ENCODE data around the gene SLFNL1. TPM values are rescaled to one million over a fixed set of nuclear protein-coding genes. Genes with fewer than 3 reads are reported as not detected.

SLFNL1 gene
- total RNA-seq, result 1 to 10 TPM; 1.2 to 1.6 TPM
- polyA plus RNA-seq, result under 1 TPM in 1 of 2 donors, not detected in 1; 0.77 TPM

- Histone ChIP-seq H3K4me3 (ENCODE audit: low read length in 2 of 2) (no peak within 1 kb of the TSS), H3K9me3 (ENCODE audit: control insufficient read depth in 1 of 2, low read length in 2 of 2) (no peaks in the 10 kb centered on the region), H3K4me1 (ENCODE audit: insufficient read depth, low read length) (peaks cover 10% of the 10 kb centered on the region), H3K27me3 (ENCODE audit: insufficient read depth, low read length) (no peaks in the 10 kb centered on the region), H3K36me3 (ENCODE audit: insufficient read depth, low read length) (peaks cover 6% of the 10 kb centered on the region), H3K27ac (ENCODE audit: low read depth, low read length) (no peak within 1 kb of the TSS)
- H3K36me3 Mint-ChIP-seq, result peaks cover 9 to 23% of the 10 kb centered on the region in 2 donors
- H3K9me3 Mint-ChIP-seq, result no peaks in the 10 kb centered on the region
- H3K27me3 Mint-ChIP-seq, result no peaks in the 10 kb centered on the region
- no peak for DNase-seq
- ChIA-PET CTCF (ENCODE audit: partially characterized antibody) (no interaction called here), POLR2A (ENCODE audit: partially characterized antibody) (interaction anchor here (1.0 kb wide), 1 partner anchor 18 kb away, joined by 3 read pairs; no protein-coding TSS in a partner anchor)
- H3K4me1 Mint-ChIP-seq, result peaks cover 5 to 15% (median 13%) of the 10 kb centered on the region in 4 donors
- no peak within 1 kb of the TSS for H3K4me3 Mint-ChIP-seq
- intact Hi-C loops (cut with micrococcal nuclease), result no loop called here
- H3K27ac Mint-ChIP-seq, result peak within 1 kb of the TSS in 5 of 7 donors; percentile 29 to 88 (median 64)
Observed at GRCh38 chr1:41021526-41022308, at the start of gene SLFNL1. Gene SLFNL1 (minus strand): TSS chr1:41021725. CDS start chr1:41020660, 1,065 bp downstream.

- POLR2A ChIA-PET (ENCODE audit: partially characterized antibody), result no interaction called here
- CTCF ChIA-PET (ENCODE audit: partially characterized antibody), result no interaction called here
- H3K36me3 Mint-ChIP-seq, result peaks cover 60 to 64% of the 10 kb centered on the region in 2 donors
Observed at GRCh38 chr1:41056907-41057306, 35.4 kb upstream of the SLFNL1 start.

GRCh38 chr1:41053316-41053715, 31.8 kb upstream of the SLFNL1 start:
- H3K4me3 Mint-ChIP-seq, result no peak overlapping the region
- DNase-seq, result no peak
- H3K36me3 ChIP-seq (ENCODE audit: insufficient read depth, low read length), result peaks cover 3% of the 10 kb centered on the region
- ChIA-PET CTCF (ENCODE audit: partially characterized antibody) (no interaction called here), POLR2A (ENCODE audit: partially characterized antibody) (no interaction called here)
- no peaks in the 10 kb centered on the region for H3K9me3 Mint-ChIP-seq
- H3K27me3 ChIP-seq (ENCODE audit: insufficient read depth, low read length), result no peaks in the 10 kb centered on the region
- no peaks in the 10 kb centered on the region for H3K4me1 ChIP-seq (ENCODE audit: insufficient read depth, low read length)
- no peak overlapping the region for H3K27ac ChIP-seq (ENCODE audit: low read depth, low read length)
- no peak overlapping the region for H3K4me3 ChIP-seq (ENCODE audit: low read length in 2 of 2)
- H3K9me3 ChIP-seq (ENCODE audit: control insufficient read depth in 1 of 2, low read length in 2 of 2), result no peaks in the 10 kb centered on the region
- peaks cover 46 to 47% of the 10 kb centered on the region in 2 donors for H3K36me3 Mint-ChIP-seq
- intact Hi-C loops (cut with micrococcal nuclease), result no loop called here
- peaks cover 0 to 4% (median 0%) of the 10 kb centered on the region in 4 donors for H3K4me1 Mint-ChIP-seq
- H3K27me3 Mint-ChIP-seq, result no peaks in the 10 kb centered on the region
- peak overlapping the region in 1 of 7 donors; percentile 31 for H3K27ac Mint-ChIP-seq

More at GRCh38 chr1:41056907-41057306, 35.4 kb upstream of the SLFNL1 start:
- H3K4me3 Mint-ChIP-seq, result no peak overlapping the region
- Histone ChIP-seq H3K27me3 (ENCODE audit: insufficient read depth, low read length) (no peaks in the 10 kb centered on the region), H3K36me3 (ENCODE audit: insufficient read depth, low read length) (peaks cover 5% of the 10 kb centered on the region), H3K9me3 (ENCODE audit: control insufficient read depth in 1 of 2, low read length in 2 of 2) (no peaks in the 10 kb centered on the region), H3K4me3 (ENCODE audit: low read length in 2 of 2) (no peak overlapping the region), H3K27ac (ENCODE audit: low read depth, low read length) (no peak overlapping the region), H3K4me1 (ENCODE audit: insufficient read depth, low read length) (no peaks in the 10 kb centered on the region)
- H3K4me1 Mint-ChIP-seq, result peaks cover 0 to 4% (median 0%) of the 10 kb centered on the region in 4 donors
- H3K9me3 Mint-ChIP-seq, result peaks cover 0 to 3% (median 0%) of the 10 kb centered on the region in 8 donors
- intact Hi-C loops (cut with micrococcal nuclease), result no loop called here
- H3K27me3 Mint-ChIP-seq, result no peaks in the 10 kb centered on the region
- H3K27ac Mint-ChIP-seq, result no peak overlapping the region
- DNase-seq, result no peak

GRCh38 chr1:41051022-41051421, 29.5 kb upstream of the SLFNL1 start:
- Mint-ChIP-seq H3K36me3 (peaks cover 50 to 57% of the 10 kb centered on the region in 2 donors), H3K27me3 (no peaks in the 10 kb centered on the region), H3K27ac (no peak overlapping the region), H3K4me1 (peaks cover 0 to 4% (median 0%) of the 10 kb centered on the region in 4 donors), H3K4me3 (no peak overlapping the region), H3K9me3 (no peaks in the 10 kb centered on the region)
- DNase-seq, result no peak
- no peaks in the 10 kb centered on the region for H3K4me1 ChIP-seq (ENCODE audit: insufficient read depth, low read length)
- no peak overlapping the region for H3K4me3 ChIP-seq (ENCODE audit: low read length in 2 of 2)
- ChIA-PET CTCF (ENCODE audit: partially characterized antibody) (no interaction called here), POLR2A (ENCODE audit: partially characterized antibody) (no interaction called here)
- H3K27me3 ChIP-seq (ENCODE audit: insufficient read depth, low read length), result no peaks in the 10 kb centered on the region
- H3K27ac ChIP-seq (ENCODE audit: low read depth, low read length), result no peak overlapping the region
- intact Hi-C loops (cut with micrococcal nuclease), result no loop called here
- no peaks in the 10 kb centered on the region for H3K9me3 ChIP-seq (ENCODE audit: control insufficient read depth in 1 of 2, low read length in 2 of 2)
- peaks cover 11% of the 10 kb centered on the region for H3K36me3 ChIP-seq (ENCODE audit: insufficient read depth, low read length)

- no peak for DNase-seq
- H3K27me3 Mint-ChIP-seq, result no peaks in the 10 kb centered on the region
- H3K36me3 ChIP-seq (ENCODE audit: insufficient read depth, low read length), result peaks cover 14% of the 10 kb centered on the region
- peaks cover 6 to 10% (median 9%) of the 10 kb centered on the region in 4 donors for H3K4me1 Mint-ChIP-seq
- no peaks in the 10 kb centered on the region for H3K9me3 Mint-ChIP-seq
- ChIA-PET POLR2A (ENCODE audit: partially characterized antibody) (no interaction called here), CTCF (ENCODE audit: partially characterized antibody) (no interaction called here)
- H3K27me3 ChIP-seq (ENCODE audit: insufficient read depth, low read length), result no peaks in the 10 kb centered on the region
- no peak overlapping the region for H3K27ac ChIP-seq (ENCODE audit: low read depth, low read length)
- intact Hi-C loops (cut with micrococcal nuclease), result no loop called here
- H3K4me3 Mint-ChIP-seq, result peak overlapping the region in 1 of 8 donors; percentile 9
- no peaks in the 10 kb centered on the region for H3K9me3 ChIP-seq (ENCODE audit: control insufficient read depth in 1 of 2, low read length in 2 of 2)
- peaks cover 10% of the 10 kb centered on the region for H3K4me1 ChIP-seq (ENCODE audit: insufficient read depth, low read length)
- H3K27ac Mint-ChIP-seq, result peak overlapping the region in 1 of 7 donors; percentile 51
- H3K4me3 ChIP-seq (ENCODE audit: low read length in 2 of 2), result no peak overlapping the region
- H3K36me3 Mint-ChIP-seq, result peaks cover 58 to 60% of the 10 kb centered on the region in 2 donors
Observed at GRCh38 chr1:41048540-41048939, 27.0 kb upstream of the SLFNL1 start.

- Mint-ChIP-seq H3K9me3 (no peaks in the 10 kb centered on the region), H3K4me3 (no peak overlapping the region), H3K27ac (peak overlapping the region in 1 of 7 donors; percentile 32), H3K27me3 (no peaks in the 10 kb centered on the region), H3K36me3 (peaks cover 51 to 53% of the 10 kb centered on the region in 2 donors), H3K4me1 (peaks cover 6 to 13% (median 8%) of the 10 kb centered on the region in 4 donors)
- ChIA-PET POLR2A (ENCODE audit: partially characterized antibody) (no interaction called here), CTCF (ENCODE audit: partially characterized antibody) (no interaction called here)
- H3K27ac ChIP-seq (ENCODE audit: low read depth, low read length), result no peak overlapping the region
- DNase-seq, result no peak
- H3K4me3 ChIP-seq (ENCODE audit: low read length in 2 of 2), result no peak overlapping the region
- peaks cover 14% of the 10 kb centered on the region for H3K36me3 ChIP-seq (ENCODE audit: insufficient read depth, low read length)
- H3K4me1 ChIP-seq (ENCODE audit: insufficient read depth, low read length), result peaks cover 10% of the 10 kb centered on the region
- intact Hi-C loops (cut with micrococcal nuclease), result no loop called here
- H3K27me3 ChIP-seq (ENCODE audit: insufficient read depth, low read length), result no peaks in the 10 kb centered on the region
- no peaks in the 10 kb centered on the region for H3K9me3 ChIP-seq (ENCODE audit: control insufficient read depth in 1 of 2, low read length in 2 of 2)
Observed at GRCh38 chr1:41046347-41046775, 24.8 kb upstream of the SLFNL1 start.

- DNase-seq, result no peak
- no peak overlapping the region for H3K27ac ChIP-seq (ENCODE audit: low read depth, low read length)
- no peaks in the 10 kb centered on the region for H3K27me3 ChIP-seq (ENCODE audit: insufficient read depth, low read length)
- Mint-ChIP-seq H3K27me3 (no peaks in the 10 kb centered on the region), H3K27ac (no peak overlapping the region), H3K36me3 (peaks cover 55 to 57% of the 10 kb centered on the region in 2 donors), H3K9me3 (no peaks in the 10 kb centered on the region), H3K4me1 (peaks cover 6 to 13% (median 8%) of the 10 kb centered on the region in 4 donors), H3K4me3 (no peak overlapping the region)
- POLR2A ChIA-PET (ENCODE audit: partially characterized antibody), result no interaction called here
- H3K9me3 ChIP-seq (ENCODE audit: control insufficient read depth in 1 of 2, low read length in 2 of 2), result no peaks in the 10 kb centered on the region
- CTCF ChIA-PET (ENCODE audit: partially characterized antibody), result no interaction called here
- peaks cover 14% of the 10 kb centered on the region for H3K36me3 ChIP-seq (ENCODE audit: insufficient read depth, low read length)
- peaks cover 10% of the 10 kb centered on the region for H3K4me1 ChIP-seq (ENCODE audit: insufficient read depth, low read length)
- H3K4me3 ChIP-seq (ENCODE audit: low read length in 2 of 2), result no peak overlapping the region
- intact Hi-C loops (cut with micrococcal nuclease), result no loop called here
Observed at GRCh38 chr1:41045740-41046139, 24.2 kb upstream of the SLFNL1 start.

Measured in CD4-positive, alpha-beta memory T cell (primary cell).